ENCODE results near the gene SH3GL1.
A peak's percentile ranks its signal among the peaks of the same experiment; 100 is the strongest.

Gene SH3GL1, protein sequence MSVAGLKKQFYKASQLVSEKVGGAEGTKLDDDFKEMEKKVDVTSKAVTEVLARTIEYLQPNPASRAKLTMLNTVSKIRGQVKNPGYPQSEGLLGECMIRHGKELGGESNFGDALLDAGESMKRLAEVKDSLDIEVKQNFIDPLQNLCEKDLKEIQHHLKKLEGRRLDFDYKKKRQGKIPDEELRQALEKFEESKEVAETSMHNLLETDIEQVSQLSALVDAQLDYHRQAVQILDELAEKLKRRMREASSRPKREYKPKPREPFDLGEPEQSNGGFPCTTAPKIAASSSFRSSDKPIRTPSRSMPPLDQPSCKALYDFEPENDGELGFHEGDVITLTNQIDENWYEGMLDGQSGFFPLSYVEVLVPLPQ
- total RNA-seq, result 55.0 reads per million, percentile 70 among the genes with 10 or more reads in this experiment

DNA sequence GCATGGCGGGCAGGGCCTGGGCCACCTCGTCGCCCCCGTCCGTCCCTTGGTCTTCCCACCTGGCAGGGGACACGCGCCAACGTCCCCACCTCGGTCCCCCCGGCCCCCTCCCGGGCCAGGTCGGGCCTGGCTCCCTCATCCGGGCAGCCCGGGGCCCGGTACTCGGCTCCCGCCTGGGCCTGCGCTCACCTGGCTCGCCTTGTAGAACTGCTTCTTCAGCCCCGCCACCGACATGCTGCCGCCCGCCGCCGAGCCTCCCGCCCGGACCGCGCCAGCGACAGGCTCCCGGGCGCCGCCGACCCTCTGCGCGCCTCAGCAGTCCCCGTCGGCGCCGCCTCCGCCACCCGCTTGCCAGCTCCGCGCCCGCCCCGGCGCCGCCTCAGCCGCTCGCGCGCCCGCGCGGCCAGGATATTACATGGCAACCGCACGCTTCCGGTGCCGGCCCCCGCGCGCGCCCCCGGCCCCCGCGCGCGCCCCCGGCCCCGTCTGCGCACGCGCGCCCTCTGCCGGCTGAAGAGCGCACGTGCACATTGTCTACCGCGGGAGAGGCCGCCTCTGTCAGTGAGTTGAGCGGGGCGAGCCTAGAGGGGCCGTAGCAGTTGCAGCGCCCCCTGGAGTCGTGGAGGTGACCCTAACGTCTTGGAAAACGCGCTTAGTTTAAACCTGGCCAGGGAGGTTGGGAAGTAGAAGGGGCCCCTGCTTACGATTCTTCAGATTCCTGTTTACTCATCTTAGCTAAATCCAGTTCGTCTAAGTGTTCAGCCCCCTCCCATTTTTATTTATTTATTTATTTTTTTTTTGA is at the start of gene SH3GL1:
SH3GL1 (minus strand) TSS at position 413 of the 802 bp plus-strand sequence; CDS start at position 234, 179 bp downstream.
- peak; percentile 91 for DNase-seq

DNA sequence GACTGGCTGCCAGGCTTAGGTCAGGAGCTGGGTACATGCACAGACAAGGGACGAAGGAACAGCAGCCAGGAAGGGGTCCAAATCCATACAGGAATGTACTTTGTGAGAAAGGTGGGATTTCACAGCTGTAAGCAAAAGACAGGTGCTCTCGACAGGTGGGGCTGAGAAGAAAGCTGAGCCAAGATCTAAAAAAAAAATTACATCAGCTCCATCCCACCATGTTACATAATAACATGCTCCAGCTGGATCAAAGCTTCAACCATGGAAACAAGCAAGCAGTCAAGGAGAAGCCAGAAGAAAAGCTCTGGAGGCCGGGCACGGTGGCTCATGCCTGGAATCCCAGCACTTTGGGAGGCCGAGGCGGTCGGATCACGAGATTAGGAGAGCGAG is 49.3 kb upstream of the SH3GL1 start:
- no peak for DNase-seq

DNA sequence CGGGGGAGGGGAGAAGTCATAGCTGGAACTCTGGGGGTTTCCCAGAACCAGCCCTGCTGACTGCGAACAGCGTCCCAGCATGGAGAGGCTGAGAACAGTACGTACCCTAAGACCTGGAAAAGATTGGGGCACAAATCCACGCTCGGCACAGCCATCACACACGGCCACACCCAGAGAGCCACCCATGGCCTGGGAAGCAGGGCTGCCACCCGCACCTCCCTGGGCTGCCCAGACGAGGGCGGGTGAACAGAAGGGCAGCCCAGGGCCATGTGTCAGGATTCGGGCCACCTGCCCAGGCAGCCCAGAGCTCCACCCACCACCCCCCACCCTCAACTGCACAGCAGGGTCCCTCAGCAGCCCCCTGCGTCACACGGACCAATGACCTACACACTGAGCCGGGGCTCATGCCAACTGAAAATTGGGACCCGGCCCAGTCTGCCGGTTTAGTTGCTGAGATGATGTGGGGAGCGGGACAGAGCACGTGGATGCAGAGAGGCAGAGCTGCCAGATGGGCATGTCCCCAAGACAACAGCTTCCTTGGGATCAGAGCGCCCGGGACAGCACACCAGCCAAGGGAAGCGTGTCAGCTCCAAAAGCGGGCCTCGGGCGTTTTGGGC is 48.8 kb upstream of the SH3GL1 start:
- DNase-seq, result no peak

DNA sequence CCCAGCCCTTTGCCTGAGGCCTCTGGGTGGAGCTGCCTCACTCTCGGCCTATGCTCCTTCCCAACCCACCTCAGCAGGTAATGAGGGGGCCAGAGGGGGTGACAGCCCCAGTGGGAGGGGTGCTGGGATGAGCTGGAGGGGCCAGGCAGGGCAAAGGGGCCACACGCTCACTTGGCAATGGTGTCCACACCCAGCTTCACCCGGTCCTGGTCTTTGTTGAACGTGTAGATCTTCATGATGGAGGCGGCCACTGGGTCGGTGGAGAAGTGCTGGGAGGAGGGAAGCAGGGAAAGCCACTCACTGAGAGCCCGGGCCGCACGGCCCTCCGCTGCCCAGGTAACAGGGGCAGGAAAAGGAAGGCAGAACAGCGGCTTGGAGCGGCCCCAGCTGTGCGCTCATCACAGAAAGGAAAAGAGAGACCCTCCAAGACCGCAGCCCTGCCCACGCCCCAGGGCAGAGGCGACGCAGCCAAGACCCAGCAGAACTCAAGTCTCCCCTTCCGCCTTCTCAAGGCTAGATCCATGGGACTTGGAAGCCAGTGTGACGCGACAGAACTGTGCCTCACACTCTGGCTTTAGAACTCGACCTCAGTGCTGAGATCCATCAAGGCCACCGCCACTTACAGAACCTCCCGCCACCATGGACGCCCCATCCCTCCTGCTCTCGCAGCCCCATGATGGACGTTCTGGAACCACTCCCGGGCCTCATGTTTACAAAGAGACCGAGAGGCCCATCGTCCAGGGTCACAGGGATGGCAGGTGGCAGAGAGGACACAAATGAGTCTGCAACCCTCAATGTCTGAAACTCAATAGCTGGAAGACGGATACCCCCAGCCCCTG is 48.0 kb upstream of the SH3GL1 start:
- DNase-seq, result no peak

DNA sequence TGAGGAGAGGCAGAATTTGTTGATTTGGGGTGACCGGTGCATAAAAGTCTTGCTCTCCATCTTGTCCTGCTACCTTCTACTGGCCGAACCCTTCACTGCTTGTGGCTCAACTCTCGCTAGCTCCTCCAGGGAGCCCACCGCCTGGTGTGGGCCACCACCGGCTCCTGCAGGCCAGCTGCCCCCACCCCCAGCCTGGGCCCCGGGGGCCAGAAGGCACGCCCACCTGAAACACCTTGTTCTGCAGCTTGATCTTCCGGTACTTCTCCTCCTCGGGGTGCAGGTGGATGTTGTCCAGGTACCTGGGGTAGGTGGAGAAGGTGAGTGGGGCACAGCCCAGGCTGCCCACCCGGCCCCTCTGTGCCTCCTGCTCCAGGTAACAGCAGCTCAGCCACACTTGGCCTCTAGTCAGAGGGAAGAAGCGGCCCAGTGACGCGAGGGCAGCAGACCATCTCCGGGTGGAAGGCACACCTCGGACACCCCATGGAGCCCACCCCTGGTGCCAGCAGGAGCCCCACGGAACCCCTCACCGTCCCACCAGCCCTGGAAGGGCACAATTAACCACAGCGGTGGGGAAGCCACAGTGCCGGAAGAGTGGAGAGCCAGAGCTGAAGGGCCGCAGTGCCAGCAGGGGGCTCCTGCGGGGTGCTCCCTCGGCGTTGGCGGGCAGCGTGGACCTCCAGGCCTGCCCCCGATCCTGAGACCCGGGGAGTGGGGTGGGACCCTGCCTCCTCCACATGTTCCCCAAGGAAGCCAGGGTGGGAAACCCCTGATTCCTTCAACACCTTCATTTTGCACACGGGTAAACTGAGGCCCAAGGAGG is 47.2 kb upstream of the SH3GL1 start:
- no peak for DNase-seq

DNA sequence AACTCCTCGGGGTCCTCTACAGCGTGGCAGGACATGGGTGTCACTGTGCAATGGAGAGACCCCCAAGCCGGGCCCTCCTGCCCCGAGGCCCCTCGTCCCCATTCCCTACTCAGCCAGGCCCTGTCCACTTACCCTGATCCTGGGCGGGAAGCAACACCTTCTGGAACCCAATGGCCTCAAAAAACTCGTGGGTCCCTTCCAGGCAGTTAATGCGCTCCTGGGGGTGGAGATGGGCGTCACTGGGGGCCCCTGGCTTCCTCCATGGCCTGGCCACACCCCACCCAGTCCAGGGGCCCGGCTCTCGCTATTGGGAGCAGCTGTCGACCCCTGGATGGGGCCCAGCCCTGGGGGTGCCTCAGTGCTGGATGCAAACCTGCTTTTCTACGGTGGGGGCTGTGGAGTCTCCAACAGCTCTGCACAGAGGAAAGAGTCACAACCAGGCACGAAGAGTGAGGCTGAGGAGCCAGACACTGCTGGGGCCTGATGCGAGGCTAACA is 46.4 kb upstream of the SH3GL1 start:
- DNase-seq, result no peak

DNA sequence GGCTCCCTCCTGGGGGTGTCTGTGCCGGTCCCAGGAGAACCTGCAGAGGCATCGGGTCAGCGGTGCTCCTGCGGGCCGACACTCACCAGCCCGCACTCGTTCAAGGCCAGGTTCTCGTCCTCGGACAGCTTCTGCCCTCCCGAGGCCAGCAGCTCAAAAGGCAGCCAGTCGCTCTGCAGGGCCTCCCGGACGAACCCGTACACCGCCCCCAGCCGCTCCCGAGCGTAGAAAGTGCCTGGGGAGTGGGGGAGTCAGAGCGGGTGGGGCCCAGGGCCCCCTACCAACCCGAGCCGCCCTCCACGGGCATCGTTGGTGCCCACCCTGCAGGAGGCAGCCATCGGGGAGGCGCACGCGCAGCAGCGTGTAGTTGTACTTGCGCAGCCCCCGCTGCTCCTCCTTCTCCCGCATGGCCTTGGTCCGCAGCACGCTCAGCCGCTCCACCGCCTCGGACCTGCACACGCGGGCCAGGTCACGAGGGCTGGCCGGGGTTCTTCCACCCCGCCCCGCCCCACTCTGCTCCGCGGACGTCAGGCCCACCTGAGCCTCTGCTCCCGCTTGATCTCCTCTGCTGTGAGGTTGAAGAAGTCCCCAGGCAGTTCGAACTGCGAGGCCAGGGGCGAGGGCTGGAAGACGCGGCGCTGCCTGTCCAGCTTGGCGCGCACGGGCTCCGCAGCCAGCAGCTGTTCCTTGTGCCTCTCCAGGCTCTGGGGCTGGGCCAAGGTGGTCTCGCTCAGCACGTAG is 45.8 kb upstream of the SH3GL1 start:
- no peak for DNase-seq

DNA sequence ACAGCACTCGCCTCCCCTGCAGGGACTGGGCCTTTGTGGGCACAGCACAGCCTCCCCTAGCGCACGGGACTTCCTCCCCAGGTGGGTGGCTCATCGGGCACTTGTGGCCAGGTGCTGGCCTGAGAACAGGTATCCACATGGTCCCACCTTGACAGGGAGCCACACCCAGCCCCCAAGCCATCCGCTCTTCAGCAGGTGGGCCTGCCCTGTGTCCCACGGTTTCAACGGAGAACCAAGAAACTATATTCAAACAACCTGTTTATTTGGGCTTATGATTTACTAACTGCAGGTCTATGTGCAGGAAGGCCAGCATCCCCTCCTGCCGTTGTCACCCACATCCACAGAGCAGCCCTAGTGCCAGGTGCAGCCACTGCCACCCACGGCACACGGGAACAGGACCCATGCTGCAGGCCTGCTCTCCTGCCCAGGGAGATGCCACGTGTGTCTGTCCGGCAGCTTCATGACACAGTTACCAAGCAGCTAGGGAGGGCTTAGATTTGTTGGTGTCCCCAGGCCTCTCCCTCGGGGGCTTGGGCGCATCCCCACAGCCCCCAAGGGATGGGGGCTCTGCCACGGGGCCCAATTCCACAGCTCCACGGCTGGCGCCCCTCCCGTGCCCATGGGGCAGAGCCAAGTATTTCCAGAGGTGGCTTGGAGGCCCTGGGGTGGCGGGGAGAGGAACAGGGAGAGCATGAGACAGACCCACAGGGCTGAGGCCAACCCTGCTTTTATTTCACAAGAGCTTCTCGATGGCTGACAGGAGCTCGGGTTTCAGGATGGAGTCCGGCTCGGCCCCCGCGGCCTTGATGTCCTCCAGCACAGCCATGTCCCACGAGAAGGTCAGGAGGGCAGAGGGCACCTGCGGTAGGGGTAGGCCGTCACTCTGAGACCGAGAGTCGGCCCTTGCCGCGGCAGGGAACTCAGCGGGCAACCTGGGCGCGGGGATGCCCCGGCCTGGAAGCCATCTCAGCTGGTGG is 44.7 kb upstream of the SH3GL1 start:
- no peak for DNase-seq

DNA sequence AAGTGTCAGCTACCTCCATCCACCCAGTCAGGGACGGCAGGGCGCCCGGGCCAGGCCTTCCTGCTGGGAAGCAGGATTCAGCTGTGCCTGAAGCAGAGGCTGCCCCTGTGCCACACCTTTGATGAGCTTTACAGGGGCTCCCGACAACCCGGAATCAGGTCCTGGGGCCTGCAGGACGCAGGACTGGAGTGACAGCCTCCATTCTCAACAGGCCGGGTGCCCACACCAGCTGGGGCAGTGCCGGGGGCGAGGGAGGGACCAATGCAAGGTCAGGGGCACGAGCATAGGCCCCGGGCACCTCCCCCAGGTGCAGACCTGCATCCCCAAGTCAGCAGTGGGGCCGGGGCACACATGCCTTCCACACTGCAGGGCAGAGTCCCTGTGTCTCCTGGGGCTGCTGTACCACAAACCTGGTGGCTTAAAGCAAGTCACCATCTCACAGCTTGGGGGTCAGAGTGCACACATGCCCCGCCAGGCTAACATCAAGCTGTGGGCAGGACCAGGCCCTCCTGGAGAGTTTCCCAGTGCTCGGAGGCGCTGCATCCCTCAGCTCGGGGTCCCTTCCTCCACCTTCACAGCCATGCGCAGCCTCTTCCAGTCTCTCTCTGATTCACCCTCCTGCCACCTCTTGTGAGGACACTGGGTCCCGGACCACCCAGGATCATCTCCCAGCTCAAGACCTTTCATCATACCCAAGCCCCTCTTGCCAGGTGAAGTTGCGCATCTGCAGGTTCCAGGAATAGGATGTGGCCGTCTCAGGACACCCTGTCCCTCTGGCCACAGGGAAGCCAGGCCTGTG is 43.8 kb upstream of the SH3GL1 start:
- DNase-seq, result no peak

DNA sequence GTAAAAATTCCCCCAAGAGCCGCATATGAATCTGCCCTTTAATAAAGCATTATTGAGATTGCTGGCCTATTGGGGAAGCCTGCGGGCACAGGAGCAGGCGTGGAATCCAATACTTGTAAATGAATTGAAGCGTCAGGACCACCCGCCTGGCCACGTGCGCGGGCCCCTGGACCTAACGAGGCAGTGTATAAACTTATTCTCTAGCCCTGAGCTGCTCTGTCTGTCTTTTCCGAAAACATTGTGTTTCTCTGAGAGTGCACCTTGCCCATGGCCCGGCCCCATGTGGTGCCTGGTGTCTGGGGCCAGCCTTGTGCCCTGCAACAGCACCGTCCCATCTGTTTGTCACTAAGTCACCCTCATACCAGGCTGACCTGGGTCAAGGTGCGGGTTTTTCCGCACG is 42.8 kb upstream of the SH3GL1 start:
- no peak for DNase-seq

DNA sequence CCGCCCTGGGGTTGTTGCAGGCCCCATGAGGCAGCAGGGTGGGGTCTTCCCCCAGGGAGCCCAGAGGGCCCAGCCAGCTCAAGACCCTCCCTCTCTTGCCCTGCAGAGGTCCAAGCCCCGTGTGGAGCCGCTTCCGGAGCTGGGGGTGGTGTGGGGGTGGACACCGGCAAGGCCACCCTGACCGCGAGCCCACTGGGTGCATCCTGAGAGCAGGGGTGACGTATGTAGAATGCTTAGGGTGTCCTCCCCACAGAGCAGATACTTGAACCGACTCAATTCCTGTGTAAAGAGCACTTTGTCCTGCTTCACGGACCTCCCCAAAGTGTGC is 42.4 kb upstream of the SH3GL1 start:
- no peak for DNase-seq

DNA sequence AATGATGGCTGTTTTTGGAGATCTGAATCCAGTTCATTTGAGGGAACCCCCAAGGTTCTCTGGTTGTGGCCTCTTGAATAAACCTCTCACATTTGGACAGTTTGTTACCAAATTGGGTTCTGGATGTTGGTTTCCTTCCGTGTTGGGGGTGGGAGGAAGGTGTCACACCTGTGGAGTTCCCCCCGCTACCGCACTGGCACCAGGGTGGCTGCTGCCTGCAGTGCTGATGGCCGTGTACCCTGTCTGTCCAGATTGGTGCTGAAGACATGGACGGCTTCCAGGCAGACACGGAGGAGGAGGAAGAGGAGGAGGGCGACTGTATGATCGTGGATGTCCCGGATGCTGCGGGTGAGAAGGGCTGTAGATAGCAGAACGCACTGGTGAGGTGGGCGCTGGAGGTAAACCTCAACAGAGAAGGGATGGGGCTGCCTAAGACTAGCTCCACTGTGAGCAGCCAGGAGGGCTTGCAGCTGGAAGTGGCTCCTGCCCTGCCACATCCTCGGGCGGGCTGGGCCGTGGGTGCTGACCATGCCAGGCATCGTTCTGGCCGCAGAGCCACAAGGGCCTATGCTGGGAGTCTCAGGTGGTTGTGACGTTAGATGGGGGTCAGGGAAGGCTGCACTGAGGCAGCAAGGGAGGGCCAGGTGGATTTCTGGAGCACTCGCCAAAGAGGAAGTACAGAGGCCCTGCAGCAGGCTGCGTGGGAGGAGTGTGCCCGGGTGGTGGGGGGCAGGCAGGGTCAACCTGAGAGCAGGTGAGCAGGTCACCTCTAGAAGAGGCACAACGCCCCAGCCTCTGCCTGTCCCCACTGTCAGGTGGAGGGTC is 41.9 kb upstream of the SH3GL1 start:
- no peak for DNase-seq

DNA sequence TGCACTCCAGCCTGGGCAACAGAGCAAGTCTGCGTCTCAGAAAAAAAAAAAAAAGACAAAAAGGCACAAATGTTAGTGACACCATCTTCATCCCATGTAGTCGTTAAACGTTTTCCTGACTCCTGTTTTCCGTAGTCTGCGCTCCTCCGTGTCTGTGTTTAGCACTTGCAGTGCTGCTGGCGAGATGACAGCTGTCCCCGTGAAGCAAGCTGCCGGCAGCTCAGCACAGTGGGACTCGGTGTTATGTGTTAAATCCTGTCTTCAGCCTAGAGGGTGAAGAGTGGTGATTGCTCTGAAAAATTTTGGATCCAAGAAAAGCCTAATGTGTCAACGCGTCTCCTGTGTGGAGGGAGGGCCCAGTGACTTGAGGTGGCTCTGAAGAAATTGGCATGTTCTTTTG is 38.9 kb upstream of the SH3GL1 start:
- DNase-seq, result no peak

DNA sequence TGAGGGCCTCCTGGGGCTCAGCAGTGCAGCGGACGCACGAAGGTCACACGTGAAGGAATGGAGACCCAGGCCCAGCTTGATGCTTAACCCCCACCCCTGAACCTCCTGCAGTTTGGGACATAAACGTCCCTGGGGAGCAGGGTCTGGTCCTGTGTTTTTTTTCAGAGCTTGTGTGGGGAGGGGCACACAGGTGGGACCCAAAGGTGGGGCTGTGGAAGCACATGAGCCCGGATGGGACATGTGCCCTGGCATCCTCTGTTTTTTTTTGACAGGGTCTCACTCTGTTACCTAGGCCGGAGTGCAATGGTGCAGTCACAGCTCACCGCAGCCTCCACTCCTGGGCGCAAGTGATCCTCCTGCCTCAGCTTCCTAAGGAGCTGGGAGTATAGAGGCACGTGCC is 36.8 kb upstream of the SH3GL1 start:
- DNase-seq, result no peak

DNA sequence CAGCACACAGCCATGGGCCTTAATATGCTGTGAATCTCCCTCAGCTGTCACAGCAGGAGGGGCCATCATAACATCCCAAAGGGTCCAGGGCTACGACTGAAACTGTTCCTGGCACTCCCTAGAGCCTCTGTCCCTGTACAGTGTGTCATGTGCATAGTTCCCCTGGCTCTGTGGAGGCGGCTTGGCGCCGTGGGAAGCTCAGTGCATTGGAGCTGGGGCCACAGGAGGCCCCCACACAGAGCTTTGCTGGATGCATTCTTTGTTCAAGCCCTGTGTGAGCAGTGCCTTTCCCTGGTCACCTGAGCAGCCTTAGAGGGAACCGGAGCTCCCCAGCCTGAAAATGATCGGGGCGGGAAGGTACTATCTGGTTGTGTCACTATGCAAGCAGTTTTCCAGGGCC is 35.9 kb upstream of the SH3GL1 start:
- no peak for DNase-seq

DNA sequence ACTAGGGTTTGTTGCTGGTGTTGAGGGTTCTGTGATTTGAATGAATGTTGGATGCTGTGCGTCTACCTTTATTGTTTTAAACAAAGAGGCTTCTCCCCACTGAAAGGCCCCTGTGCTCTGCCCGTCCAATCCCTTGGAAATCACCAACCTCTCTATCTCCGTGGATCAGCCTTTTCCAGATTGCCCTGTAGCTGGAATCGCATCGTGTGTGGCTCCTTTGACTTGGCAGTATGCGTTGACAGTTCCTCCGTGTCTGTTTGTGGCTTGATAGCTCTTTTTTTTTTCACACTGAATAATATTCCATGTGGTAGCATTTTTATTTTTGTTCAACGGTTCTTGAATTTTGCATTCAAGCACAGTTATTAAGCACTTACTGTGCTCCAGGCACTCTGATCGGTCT is 34.0 kb upstream of the SH3GL1 start:
- DNase-seq, result no peak

DNA sequence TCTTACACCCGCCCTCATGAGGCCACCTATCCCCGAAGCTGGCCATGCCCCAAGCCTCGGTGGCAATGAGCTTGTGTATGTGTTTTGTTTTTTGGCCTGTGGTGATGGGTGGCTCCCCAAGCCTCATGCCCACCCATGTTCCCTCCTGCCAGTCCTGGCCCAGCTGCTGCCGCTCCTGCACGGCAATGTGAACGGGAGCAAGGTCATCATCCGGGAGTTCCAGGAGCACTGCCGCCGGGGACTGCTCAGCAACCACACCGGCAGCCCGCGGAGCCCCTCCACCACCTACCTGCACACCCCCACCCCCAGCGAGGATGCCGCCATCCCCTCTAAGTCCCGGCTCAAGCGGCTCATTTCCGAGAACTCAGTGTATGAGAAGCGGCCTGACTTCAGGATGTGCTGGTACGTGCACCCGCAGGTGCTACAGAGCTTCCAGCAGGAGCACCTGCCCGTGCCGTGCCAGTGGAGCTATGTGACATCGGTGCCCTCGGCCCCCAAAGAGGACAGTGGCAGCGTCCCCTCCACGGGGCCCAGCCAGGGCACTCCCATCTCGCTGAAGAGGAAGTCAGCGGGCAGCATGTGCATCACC is 32.7 kb upstream of the SH3GL1 start:
- DNase-seq, result no peak

All from effector CD4-positive, alpha-beta T cell (primary cell).